ENCODE results near the gene RAB11FIP3.

RAB11FIP3 gene

GRCh38 chr16:424033-424622, 1.3 kb upstream of the RAB11FIP3 start:
- DNase-seq (ENCODE audit: low read depth), result peak; percentile 95

GRCh38 chr16:424623-425081, 797 bp upstream of the RAB11FIP3 start:
- DNase-seq (ENCODE audit: low read depth), result no peak

- DNase-seq (ENCODE audit: low read depth), result no peak
Measured at GRCh38 chr16:425740-426114, 278 bp downstream of the RAB11FIP3 start.

- DNase-seq (ENCODE audit: low read depth), result peak; percentile 28
Measured at GRCh38 chr16:426115-426905, 861 bp downstream of the RAB11FIP3 start.

- DNase-seq (ENCODE audit: low read depth), result no peak
Measured at GRCh38 chr16:426906-427249, 1.4 kb downstream of the RAB11FIP3 start.

GRCh38 chr16:427250-427649, 1.8 kb downstream of the RAB11FIP3 start:
- DNase-seq (ENCODE audit: low read depth), result no peak

GRCh38 chr16:430904-431303, 5.5 kb downstream of the RAB11FIP3 start:
- DNase-seq (ENCODE audit: low read depth), result no peak

- DNase-seq (ENCODE audit: low read depth), result no peak
Measured at GRCh38 chr16:440627-441026, 15.2 kb downstream of the RAB11FIP3 start.

- DNase-seq (ENCODE audit: low read depth), result no peak
Measured at GRCh38 chr16:441447-441846, 16.0 kb downstream of the RAB11FIP3 start.

- peak; percentile 30 for DNase-seq (ENCODE audit: low read depth)
Measured at GRCh38 chr16:442976-443375, 17.5 kb downstream of the RAB11FIP3 start.

GRCh38 chr16:444027-444426, 18.6 kb downstream of the RAB11FIP3 start:
- DNase-seq (ENCODE audit: low read depth), result no peak

- DNase-seq (ENCODE audit: low read depth), result no peak
Measured at GRCh38 chr16:445566-445965, 20.1 kb downstream of the RAB11FIP3 start.

- no peak for DNase-seq (ENCODE audit: low read depth)
Measured at GRCh38 chr16:450385-450784, 24.9 kb downstream of the RAB11FIP3 start.

- no peak for DNase-seq (ENCODE audit: low read depth)
Measured at GRCh38 chr16:450785-451512, 25.5 kb downstream of the RAB11FIP3 start.

- DNase-seq (ENCODE audit: low read depth), result no peak
Measured at GRCh38 chr16:454397-454940, 29.0 kb downstream of the RAB11FIP3 start.

GRCh38 chr16:455453-455852, 30.0 kb downstream of the RAB11FIP3 start:
- no peak for DNase-seq (ENCODE audit: low read depth)

- DNase-seq (ENCODE audit: low read depth), result peak; percentile 45
Measured at GRCh38 chr16:456891-457483, 31.5 kb downstream of the RAB11FIP3 start.

- no peak for DNase-seq (ENCODE audit: low read depth)
Measured at GRCh38 chr16:457732-458400, 32.4 kb downstream of the RAB11FIP3 start.

GRCh38 chr16:459761-460160, 34.3 kb downstream of the RAB11FIP3 start:
- DNase-seq (ENCODE audit: low read depth), result no peak

- DNase-seq (ENCODE audit: low read depth), result no peak
Measured at GRCh38 chr16:460787-461186, 35.3 kb downstream of the RAB11FIP3 start.

GRCh38 chr16:463071-463470, 37.6 kb downstream of the RAB11FIP3 start:
- no peak for DNase-seq (ENCODE audit: low read depth)

GRCh38 chr16:466651-467050, 41.2 kb downstream of the RAB11FIP3 start:
- DNase-seq (ENCODE audit: low read depth), result no peak

All from iris pigment epithelial cell (primary cell).